ENCODE results near the gene ENTPD8.
"Not testable (repeated sequence)": the region's sequence is repeated elsewhere in the genome, so short reads cannot be mapped to it uniquely, and the experiment has no call there.

Gene ENTPD8

DNA sequence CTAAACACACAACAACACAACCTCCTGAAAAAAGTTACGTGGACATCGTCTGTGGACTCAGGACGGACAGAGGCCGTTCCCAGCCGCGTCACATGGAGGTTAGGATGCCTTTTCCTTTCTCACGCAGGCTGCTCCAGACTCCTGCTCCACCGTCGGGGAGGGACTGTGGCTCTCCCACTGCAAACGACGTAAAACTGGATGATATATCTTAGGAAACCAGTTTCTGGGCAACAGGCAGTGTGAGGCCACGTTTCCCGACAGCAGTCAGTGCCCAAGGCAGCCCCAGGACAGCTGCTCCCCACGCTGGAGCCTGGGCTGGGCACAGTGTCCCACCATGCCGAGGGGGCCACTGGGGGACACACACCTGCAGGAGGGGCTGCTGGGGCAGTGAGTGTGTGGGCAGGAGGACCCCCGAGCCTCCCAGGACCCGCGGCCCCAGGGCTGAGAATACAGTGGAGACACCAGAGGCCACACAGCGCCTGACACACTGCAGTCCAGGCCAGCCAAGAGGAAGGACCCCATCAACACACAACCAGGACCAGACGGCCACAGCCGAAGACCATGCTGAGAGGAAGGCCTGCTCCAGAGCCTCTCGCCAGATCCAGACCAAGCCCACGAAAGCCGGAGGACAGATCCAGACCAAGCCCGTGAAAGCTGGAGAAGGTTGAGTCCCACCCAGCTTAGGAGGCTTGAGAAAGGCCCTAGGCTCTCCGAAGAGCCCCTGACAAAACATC is 44.4 kb downstream of the ENTPD8 start:
- DNase-seq, result no peak

DNA sequence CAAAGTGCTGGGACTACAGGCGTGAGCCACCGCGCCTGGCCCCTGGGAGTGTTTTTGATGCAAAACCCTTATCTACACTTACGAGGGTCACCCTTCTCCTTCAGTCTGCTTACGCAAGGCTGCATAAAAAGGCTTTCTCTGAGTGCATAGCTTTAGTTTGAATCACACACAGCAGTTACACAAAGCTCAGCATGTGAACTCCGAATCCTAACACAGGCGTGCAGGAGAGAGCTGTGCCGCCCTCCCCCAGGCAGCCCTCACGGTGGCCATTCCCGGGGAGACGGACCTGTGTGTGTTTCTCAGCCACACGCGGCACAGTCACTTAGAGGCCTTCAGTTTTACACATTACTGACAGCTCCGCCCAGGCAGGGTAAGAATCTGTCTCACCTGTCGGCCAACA is 44.9 kb downstream of the ENTPD8 start:
- DNase-seq, result no peak

DNA sequence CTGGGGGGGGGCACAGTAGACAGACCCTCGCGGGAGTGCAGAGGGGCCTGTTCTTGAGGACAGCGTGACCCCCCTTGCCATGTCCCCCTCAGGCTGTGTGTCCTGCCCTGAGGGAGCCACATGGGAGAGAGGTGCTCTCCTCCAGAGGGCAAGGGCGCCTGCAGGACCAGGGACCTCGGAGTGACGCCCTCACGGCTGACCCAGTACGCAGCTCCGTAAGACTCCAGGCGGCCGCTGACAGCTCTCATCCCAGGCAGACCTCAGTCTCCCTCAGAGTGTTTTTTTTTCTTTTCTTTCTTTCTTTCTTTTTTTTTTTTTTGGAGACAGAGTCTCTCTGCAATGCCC is 45.5 kb downstream of the ENTPD8 start:
- no peak for DNase-seq

DNA sequence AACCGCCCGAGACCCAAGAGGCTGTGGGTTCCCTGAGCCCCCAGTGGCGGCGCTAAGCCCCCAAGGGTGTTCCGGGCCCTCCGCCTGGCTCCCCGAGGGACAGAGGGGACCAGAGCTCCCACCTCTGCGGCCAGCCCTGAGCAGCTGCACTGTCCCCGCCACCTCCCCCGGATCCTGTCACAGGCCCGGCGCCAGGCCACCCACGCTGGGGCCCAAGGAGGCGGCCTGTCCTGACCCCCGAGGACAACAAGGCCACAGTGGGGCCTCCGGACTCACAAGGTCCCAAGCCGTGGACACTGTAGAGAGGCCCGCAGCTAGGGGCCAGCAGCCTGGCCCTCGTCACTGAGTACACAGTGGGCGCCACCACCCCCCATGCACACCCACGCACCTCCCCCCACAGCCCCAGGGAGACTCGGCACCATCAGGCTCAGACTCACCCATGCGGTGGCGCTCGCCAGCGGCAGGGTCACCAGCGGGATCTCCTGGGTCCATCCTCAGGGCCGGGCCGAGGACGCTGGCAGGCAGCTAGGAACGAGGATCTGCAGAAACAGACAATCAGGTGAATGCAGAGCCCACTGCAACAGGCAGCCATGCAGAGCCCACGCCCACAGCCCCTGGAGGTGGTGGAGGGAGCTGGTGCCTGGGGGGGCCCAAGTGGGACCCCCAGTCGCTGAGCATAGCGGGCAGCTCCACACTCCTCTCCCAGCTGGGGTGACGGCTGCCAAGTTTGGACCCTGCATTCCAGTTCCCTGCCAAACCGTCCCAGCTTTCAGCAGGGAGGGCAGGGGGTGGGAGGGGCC is 46.1 kb downstream of the ENTPD8 start:
- no peak for DNase-seq

DNA sequence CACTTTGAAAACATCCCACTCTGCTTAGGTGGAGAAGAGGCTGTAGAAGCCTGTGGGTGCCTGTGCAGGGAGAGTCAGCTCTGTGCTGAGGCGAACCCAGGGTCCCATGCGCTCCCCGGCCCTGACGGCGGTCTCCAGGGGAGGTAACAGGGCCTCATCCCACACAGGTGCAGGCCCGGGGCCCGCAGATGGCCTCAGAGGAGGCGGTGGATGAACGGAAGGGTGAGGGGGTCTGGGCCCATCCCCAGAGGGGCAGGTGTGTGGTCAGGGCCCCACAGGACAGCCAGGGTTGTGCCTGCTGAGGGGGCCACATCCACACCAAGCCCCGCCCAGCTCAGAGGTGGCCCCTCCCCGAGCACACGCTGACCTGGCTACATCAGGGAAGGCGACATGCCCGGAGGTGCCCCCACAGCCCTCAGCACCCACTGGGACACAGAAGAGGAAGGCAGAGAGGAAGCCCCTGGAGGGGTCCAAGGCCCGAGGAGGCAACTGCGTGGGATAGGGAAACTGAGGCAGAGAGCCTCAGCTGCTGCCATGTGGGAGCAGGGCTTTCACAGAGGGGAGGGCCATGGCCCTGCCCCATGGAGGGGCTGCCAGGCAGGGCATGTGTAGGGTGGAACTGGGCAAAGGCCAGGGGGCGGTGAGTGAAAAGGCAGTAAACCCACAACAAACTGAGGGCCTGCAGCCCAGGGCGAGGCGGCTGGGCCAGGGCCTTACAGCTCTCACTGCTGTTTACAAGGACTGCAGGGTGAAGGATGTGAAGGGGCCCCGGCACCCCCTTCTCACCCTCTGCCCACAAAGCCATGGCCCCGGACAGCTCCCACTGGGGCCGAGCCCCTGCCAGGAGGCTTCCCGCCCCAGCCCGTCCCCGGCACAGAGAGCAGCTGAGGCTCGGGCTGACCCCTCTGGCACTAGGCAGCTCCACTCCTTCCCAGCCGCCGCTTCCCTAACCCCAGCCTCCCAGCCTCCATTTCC is 47.7 kb downstream of the ENTPD8 start:
- no peak for DNase-seq

DNA sequence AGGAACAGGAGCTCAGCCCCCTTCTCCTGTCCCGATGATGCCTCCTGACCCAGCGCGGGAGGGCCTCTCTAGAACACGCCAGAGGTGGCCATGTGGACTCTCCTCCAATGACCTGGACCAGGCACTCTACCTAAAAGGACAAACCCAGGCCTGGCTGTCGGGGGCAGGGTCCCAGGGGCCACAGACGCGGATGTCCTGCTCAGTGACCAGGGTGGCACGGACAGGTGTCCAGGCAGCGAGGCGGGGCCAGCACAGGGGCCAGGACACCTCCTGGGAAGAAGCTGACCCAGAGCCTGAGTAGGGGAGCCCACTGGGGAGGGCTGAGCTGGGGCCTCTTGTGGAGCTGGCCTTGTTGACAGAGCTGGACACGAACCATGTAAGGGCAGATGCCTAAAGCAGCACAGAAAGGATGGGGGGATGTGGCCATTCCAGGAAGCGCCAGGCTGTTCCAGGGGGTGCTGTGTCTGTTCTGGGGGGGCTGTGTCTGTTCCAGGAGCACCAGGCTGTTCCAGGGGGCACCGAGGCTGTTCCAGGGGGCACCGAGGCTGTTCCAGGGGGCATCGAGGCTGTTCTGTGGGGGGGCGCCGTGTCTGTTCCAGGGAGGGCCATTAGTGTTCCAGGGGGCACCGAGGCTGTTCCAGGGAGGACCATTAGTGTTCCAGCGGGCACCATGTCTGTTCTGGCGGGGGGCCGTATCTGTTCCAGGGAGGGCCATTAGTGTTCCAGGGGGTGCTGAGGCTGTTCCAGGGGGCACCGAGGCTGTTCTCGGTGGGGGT is 48.7 kb downstream of the ENTPD8 start:
- DNase-seq, result no peak

DNA sequence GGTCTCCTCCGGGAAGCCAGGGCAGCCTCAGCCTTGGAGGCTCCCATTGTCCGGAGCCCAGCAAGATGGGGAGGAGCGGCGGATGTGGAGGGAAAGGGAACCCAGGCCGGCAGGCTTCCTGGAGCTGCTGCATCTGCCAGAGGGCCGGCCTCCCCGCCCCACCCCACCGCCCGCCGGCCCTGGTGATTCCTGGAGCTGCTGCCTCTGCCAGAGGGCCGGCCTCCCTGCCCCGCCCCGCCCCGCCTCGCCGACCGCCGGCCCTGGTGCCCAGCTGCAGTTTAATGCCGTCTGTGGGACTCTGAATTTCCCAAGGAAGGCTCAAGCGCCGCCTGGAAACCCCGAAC is 49.8 kb downstream of the ENTPD8 start:
- DNase-seq, result no peak

DNA sequence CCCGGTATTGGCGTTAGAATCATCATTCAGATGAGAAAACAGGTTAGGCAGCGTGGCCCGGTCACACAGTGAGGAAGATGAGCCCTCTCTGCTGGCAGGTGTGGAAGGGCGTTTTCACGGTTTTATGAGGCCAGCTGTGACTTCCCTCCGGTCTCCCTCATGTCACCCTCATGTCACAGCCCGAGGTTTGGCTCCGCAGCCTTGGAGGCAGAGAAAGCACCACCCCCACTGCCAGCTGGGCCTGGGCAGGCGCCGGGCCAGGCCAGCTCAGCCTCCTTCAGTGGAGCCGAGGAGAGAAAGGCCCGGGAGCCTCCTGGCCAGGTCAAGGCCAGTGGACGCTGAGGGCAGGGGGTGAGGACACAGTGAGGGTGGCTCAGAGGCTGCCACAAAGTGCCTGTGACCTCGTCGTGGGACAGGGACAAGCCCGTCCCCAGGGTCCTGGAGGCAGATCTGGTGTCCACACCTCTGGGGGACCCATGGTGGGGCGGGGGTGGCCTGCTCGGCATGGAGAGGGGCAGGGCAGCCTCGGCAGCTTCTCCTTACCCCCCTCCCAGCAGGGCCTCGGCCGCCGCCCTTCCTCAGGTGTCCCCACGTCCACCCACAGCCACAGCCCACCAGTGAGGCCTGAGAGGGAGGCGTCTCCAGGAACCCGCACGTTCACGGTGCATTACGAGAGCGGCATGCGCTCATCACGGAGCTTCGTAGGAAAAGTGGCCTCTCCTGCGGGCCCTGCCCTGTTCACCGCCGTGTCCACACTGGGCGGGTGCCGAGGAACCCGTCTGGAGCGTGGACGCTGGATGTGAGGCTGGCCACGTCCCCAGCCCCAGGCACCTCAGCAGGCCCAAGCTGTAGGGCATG is 50.4 kb downstream of the ENTPD8 start:
- DNase-seq, result peak in 22 of 58 donors; percentile 4 to 40 (median 18)

DNA sequence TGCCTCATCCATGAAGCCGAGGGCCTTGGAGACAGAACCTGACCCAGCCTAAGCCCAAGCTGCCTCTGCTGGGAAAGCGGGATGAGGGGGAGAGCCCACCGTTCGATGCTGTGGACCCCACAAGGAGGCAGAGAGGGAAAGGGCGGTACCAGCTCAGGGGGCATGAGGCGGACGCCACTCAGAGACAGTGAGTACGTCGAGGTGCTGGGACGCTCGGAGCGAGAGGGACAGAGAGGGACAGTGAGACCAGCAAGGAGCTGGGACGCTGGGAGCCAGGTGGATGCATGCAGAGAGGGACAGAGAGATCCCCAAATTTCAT is 51.8 kb downstream of the ENTPD8 start:
- DNase-seq, result no peak

DNA sequence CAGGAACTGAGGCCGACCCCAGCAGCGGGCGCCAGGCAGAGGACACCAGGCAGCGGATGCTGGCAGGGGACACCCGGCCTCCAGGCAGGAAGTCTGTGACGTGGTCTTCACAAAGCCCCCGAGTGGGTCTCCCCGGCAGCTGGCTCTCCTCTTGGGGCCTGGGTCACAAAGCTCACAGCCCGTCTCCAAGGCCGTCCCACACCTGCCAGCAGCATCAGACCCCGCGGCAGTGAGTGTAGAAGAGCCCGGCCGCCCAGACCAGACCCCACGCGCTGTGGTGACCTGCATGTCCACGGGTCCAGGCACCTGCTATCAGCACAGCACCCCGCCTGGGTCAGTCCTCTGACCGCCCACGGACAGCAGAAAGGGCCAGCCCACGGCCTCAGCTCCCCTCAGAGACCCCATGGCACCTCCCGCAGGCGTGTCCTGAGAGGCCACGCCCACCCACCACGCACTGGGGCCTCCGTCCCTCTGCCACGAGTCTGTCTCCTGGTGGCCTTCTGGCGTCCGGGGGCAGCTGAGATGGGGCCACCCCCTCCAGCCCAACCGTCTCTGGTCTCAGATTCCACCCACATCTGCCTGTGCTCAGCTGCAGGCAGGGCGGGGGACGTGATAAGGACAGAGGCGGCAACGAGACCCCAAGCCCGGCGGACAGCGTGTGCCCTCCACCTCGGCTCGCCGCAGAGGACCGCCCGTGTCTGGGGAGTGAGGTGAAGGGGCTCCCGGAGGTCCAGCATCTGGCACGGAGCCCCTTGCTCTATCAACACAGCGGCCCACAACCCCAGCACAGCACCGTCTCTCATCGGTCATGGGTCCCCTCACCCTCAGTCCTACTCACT is 52.3 kb downstream of the ENTPD8 start:
- DNase-seq, result no peak

DNA sequence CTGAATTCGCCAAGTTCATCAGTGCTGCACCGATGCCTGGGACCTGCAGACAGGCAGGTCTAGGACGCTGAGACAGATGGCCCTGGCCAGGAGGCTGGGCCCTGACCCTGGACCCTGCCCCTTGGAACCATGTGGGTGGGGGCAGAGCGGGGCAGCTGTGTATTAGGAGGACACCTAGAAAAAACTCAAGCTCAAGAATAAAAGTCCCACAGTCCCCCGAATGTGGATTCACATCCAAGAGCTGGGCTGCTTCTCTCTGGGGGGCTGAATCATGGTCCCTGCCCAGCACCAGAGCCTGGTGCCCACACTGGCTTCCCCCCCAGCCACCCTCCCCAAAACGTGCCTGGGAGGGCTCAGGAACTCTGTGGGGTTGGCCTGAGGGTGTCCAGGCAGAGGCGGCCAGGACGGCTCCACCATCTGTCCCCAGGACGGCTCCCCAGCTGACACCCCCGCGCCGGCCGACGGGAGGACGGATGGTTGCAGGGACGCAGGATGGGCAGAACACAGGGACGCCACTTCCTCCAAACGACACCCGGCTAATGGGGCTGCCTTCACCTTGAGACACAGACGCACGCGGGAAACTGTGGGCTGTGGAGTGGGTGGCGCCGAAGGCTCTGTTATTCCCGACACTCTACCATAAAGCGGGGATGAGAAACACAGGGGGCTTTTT is 53.1 kb downstream of the ENTPD8 start:
- DNase-seq, result no peak

DNA sequence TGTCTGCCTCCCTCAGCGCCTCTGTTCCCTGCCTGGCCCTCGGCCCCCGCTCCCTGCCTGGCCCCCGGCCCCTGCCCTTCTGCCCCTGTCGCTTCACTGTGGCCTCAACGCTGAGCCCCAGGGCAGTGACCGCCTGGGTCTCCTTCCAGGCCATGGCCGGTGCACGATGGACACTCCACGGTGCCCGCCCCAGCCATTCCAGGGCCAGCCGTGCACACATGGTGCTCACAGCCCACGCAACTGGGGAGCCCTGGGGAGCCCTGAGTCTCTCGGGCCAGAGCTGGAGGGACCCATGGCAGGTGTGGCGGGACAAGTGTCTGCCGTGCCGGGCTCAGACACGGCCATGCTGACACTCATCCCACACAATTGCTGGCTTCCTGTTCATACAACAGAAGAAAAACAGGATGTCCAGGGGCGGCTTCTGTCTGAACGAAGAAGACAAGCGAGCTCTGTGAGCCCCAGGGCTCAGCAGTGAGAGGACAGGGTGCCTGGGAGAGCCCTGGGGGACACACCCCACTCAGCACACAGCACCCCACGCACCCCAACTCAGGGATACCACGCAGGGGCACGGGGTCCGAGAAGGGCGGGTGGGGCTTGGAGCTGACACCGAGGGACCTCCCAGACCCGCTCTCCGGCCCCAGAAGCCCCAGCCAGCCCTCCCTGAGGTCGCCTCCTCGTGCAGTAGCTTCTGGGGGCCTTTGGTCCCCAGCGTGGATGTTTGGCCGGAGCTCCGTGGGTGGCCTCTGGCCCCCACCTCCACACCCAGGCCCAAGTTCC is 53.9 kb downstream of the ENTPD8 start:
- DNase-seq, result no peak

DNA sequence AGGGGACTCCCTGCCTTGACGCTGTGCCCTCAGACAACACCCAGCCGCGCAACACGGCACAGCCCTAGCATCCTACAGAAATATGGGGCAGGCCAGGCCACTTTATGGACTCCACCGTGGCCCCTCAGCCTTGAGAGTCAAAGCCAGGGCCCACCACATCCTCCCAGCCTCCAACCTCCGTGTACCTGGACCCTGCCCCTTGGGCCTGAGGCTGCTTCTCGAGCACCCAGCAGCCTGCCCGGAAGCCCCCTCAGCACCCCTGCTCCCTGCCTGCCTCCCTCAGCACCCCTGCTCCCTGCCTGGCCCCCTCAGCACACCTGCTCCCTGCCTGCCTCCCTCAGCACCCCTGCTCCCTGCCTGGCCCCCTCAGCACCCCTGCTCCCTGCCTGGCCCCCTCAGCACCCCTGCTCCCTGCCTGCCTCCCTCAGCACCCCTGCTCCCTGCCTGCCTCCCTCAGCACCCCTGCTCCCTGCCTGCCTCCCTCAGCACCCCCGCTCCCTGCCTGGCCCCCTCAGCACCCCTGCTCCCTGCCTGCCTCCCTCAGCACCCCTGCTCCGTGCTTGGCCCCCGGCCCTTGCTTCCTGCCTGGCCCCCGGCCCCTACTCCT is 54.5 kb downstream of the ENTPD8 start:
- not testable (repeated sequence) for DNase-seq

DNA sequence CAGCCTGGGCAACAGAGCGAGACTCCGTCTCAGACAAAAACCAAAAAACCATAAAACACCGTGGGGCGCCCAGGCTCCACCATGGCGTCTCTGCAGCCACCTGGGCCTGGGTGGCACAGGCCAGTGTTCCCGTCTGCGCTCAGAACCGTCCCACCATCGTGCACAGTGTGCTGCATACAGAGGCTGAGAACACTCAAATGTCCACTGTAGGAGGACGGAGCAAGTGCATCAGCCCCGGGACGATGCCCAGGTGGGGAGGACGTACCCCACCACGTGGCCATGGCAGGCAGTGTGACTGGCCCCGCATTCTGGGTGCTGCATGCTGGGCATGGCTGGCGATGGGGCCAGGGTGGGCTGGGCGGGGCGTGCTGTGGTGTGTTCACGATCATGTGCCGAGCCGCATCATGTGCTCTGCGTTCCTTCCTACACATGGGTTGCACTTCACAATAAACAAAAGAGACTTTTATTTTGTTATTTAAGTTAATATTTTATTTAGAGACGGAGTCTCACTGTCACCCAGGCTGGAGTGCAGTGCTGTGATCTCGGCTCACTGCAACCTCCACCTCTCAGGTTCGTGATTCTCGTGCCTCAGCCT is 56.0 kb downstream of the ENTPD8 start:
- DNase-seq, result no peak
